ENCODE data around the gene GPR55. TPM values are rescaled to one million over a fixed set of nuclear protein-coding genes. Genes with fewer than 3 reads are reported as not detected.
"Not testable (repeated sequence)": the region's sequence is repeated elsewhere in the genome, so short reads cannot be mapped to it uniquely, and the experiment has no call there.

The GPR55 gene
- total and polyA plus RNA-seq, 2 of the 4 experiments (the other 2 are of a cell fraction): 0.03 TPM; not detected in 1

DNA sequence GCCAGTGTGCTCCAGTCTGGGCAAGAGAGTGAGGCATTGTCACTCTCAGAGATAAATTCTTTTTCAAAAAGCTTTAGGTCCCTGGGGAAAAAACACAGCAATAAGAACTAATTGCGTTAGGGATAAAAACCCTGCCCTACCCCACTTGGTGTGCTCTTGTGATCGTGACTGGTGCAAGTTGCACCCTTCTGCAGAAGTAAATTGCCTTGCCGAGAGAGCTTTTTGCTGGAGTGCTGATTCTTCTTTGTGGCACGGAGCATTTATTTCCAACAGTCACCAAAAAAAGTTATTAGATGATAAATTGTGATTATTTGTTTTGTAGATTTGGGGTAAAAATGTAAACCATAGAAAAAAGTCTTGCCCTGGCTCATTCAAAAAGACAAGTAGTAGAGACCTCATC lies 12.3 kb upstream of the GPR55 start:
- H2AK5ac ChIP-seq (ENCODE audit: low read depth, low read length): no peak overlapping the region
- no peak overlapping the region for H3K27ac ChIP-seq (ENCODE audit: insufficient read depth, low read length)
- H2BK5ac ChIP-seq (ENCODE audit: low read depth, low read length, poor library complexity, severe bottlenecking): no peak overlapping the region
- no peak overlapping the region for H2BK120ac ChIP-seq (ENCODE audit: low read depth, low read length)
- no peak overlapping the region for H3K4me3 ChIP-seq (ENCODE audit: insufficient read depth, low read depth, low read length)
- in situ Hi-C loops (cut with MboI; ENCODE audit: low sequenced_read_pairs): no loop called here
- no peak overlapping the region for H2BK15ac ChIP-seq (ENCODE audit: low read depth, low read length)
- no peak overlapping the region for H2AK9ac ChIP-seq (replicated peaks; ENCODE audit: low read depth, low read length, poor library complexity)
- intact Hi-C loops (cut with micrococcal nuclease): no loop called here
- no peaks in the 10 kb centered on the region for H3K36me3 ChIP-seq (ENCODE audit: control insufficient read depth, insufficient read depth, low read length)
- BruUV-seq (replicated peaks): no TSS peak
- no peak overlapping the region for H3K9ac ChIP-seq (ENCODE audit: low read depth, low read length)
- no peak overlapping the region for H3K14ac ChIP-seq (replicated peaks; ENCODE audit: low read depth, low read length)
- H2BK20ac ChIP-seq (ENCODE audit: low read depth, low read length): no peak overlapping the region
- ATAC-seq (ENCODE audit: low read depth) (no peak), DNase-seq (no peak)
- H3K4ac ChIP-seq (ENCODE audit: low read depth, low read length): no peak overlapping the region
- no peak overlapping the region for H4K8ac ChIP-seq (ENCODE audit: low read depth in 2 of 2, low read length in 2 of 2)
- no peak overlapping the region for H4K91ac ChIP-seq (ENCODE audit: insufficient read depth, low read depth, low read length)
- H4K20me1 ChIP-seq (ENCODE audit: insufficient read depth, low read length): no peaks in the 10 kb centered on the region
- no peak overlapping the region for H3K23ac ChIP-seq (ENCODE audit: low read depth, low read length)
- no peaks in the 10 kb centered on the region for H3K4me1 ChIP-seq (ENCODE audit: control insufficient read depth, insufficient read depth, low read length)
- H3K9me1 ChIP-seq (ENCODE audit: insufficient read depth, low read length): no peaks in the 10 kb centered on the region
- TF ChIP-seq ELK1 (IDR thresholded peaks at IDR 0.05; ENCODE audit: borderline replicate concordance, low read depth, low read length) (no peak), RAD21 (IDR thresholded peaks at IDR 0.05; ENCODE audit: low read length) (no peak), FOS (IDR thresholded peaks at IDR 0.05; ENCODE audit: low read depth, low read length) (no peak), MXI1 (IDR thresholded peaks at IDR 0.05; ENCODE audit: borderline replicate concordance, low read depth, low read length) (no peak), BHLHE40 (IDR thresholded peaks at IDR 0.05; ENCODE audit: low read depth, low read length) (no peak), NFE2L2 (IDR thresholded peaks at IDR 0.05; ENCODE audit: low read depth, low read length) (no peak), CHD1 (IDR thresholded peaks at IDR 0.05; ENCODE audit: low read depth, low read length) (no peak), CEBPB (IDR thresholded peaks at IDR 0.05; ENCODE audit: low read depth, low read length) (no peak), RFX5 (IDR thresholded peaks at IDR 0.05; ENCODE audit: low read depth, low read length) (no peak), SMC3 (IDR thresholded peaks at IDR 0.05; ENCODE audit: low read depth, low read length) (no peak)
- H3K4me2 ChIP-seq (ENCODE audit: low read depth, low read length): no peak overlapping the region
- no peak overlapping the region for H3K18ac ChIP-seq (ENCODE audit: low read depth, low read length)
- H3K9me3 ChIP-seq (ENCODE audit: control insufficient read depth, insufficient read depth, low read length): no peaks in the 10 kb centered on the region
- no peak overlapping the region for H3K56ac ChIP-seq (ENCODE audit: extremely low read depth, insufficient read depth, low read length)
- H3K79me1 ChIP-seq (ENCODE audit: low read depth in 1 of 2, low read length in 2 of 2): no peaks in the 10 kb centered on the region
- ChIA-PET POLR2A (ENCODE audit: unreplicated experiment) (no interaction called here), CTCF (no interaction called here)
- no peak overlapping the region for H2AFZ ChIP-seq (replicated peaks; ENCODE audit: low read length, poor library complexity)
- no CpG with 5 or more reads among the region's 4 CpGs for WGBS, 2 experiments (ENCODE audit: extremely low coverage in 2 of 2, insufficient read length in 1 of 2)
- peaks cover 16% of the 10 kb centered on the region for H3K27me3 ChIP-seq (ENCODE audit: control insufficient read depth, insufficient read depth, low read length)
- H4K5ac ChIP-seq (ENCODE audit: low read depth, low read length): no peak overlapping the region
- dilution Hi-C loops (cut with HindIII; ENCODE audit: low sequenced_read_pairs, unreplicated experiment): no loop called here

DNA sequence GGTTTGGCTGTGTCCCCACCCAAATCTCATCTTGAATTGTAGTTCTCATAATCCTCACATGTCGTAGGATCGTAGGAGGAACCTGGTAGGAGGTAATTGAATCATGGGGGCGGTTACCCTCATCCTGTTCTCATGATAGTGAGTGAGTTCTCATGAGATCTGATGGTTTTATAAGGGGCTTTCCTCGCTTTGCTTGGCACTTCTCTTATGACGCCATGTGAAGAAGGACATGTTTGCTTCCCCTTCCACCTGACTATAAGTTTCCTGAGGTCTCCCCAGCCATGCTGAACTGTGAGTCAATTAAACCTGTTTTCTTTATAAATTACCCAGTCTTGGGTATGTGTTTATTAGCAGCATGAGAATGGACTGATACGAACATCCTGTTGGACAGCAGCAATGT lies 11.2 kb upstream of the GPR55 start:
- H3K36me3 ChIP-seq (ENCODE audit: control insufficient read depth, insufficient read depth, low read length); POLR2A ChIA-PET (ENCODE audit: unreplicated experiment); H3K79me1 ChIP-seq (ENCODE audit: low read depth in 1 of 2, low read length in 2 of 2); H2AFZ ChIP-seq (replicated peaks; ENCODE audit: low read length, poor library complexity); intact Hi-C loops (cut with micrococcal nuclease); H3K4ac ChIP-seq (ENCODE audit: low read depth, low read length); H3K18ac ChIP-seq (ENCODE audit: low read depth, low read length); H3K23ac ChIP-seq (ENCODE audit: low read depth, low read length); dilution Hi-C loops (cut with HindIII; ENCODE audit: low sequenced_read_pairs, unreplicated experiment); H2AK9ac ChIP-seq (replicated peaks; ENCODE audit: low read depth, low read length, poor library complexity); H3K9me3 ChIP-seq (ENCODE audit: control insufficient read depth, insufficient read depth, low read length); H3K27ac ChIP-seq (ENCODE audit: insufficient read depth, low read length); H3K56ac ChIP-seq (ENCODE audit: extremely low read depth, insufficient read depth, low read length); H2AK5ac ChIP-seq (ENCODE audit: low read depth, low read length); CTCF ChIA-PET; H2BK5ac ChIP-seq (ENCODE audit: low read depth, low read length, poor library complexity, severe bottlenecking); BruUV-seq (replicated peaks); H4K20me1 ChIP-seq (ENCODE audit: insufficient read depth, low read length); H3K4me1 ChIP-seq (ENCODE audit: control insufficient read depth, insufficient read depth, low read length); in situ Hi-C loops (cut with MboI; ENCODE audit: low sequenced_read_pairs); H2BK20ac ChIP-seq (ENCODE audit: low read depth, low read length); H3K4me3 ChIP-seq (ENCODE audit: insufficient read depth, low read depth, low read length); H3K9ac ChIP-seq (ENCODE audit: low read depth, low read length); H2BK120ac ChIP-seq (ENCODE audit: low read depth, low read length); H3K9me1 ChIP-seq (ENCODE audit: insufficient read depth, low read length); H4K91ac ChIP-seq (ENCODE audit: insufficient read depth, low read depth, low read length); ATAC-seq (ENCODE audit: low read depth); H4K8ac ChIP-seq (ENCODE audit: low read depth in 2 of 2, low read length in 2 of 2); H2BK15ac ChIP-seq (ENCODE audit: low read depth, low read length); H3K14ac ChIP-seq (replicated peaks; ENCODE audit: low read depth, low read length); H3K4me2 ChIP-seq (ENCODE audit: low read depth, low read length); H4K5ac ChIP-seq (ENCODE audit: low read depth, low read length); DNase-seq: not testable (repeated sequence)
- peaks cover 16% of the 10 kb centered on the region for H3K27me3 ChIP-seq (ENCODE audit: control insufficient read depth, insufficient read depth, low read length)
- 80% methylated on average over 1 of the region's 6 CpGs; no CpG with 5 or more reads in 1 of the 2 experiments for WGBS, 2 experiments (ENCODE audit: extremely low coverage in 2 of 2, insufficient read length in 1 of 2)

Measured in IMR-90 (cell line).